Calu3 (cell line): Measurements from ENCODE around the gene MCCD1. TPM values are rescaled to one million over a fixed set of nuclear protein-coding genes. Genes with fewer than 3 reads are reported as not detected.

Experiments
- BruUV-seq: library from RNA; stranded (reverse); fragments of 400-500 nt; replicated peaks from 2 replicates; lab custom pipeline; 2021; lab: Mats Ljungman, UMichigan
- CTCF ChIA-PET: fragments of 300-600 bp; sonication (Branson Sonifier 250); formaldehyde crosslinking; loops from one replicate; lab custom pipeline; 2022; ENCODE audit warnings: antibody characterized with exemption; lab: Charles Lee
- DNase-seq: peaks from one replicate; pipeline ENCODE4 v3.0.0; 2022
- H3K27ac Mint-ChIP-seq: one replicate; pipeline ENCODE4 v1.8.0; 2022; ENCODE audit warnings: mixed read lengths; ENCODE audit not compliant: unreplicated experiment
- H3K27me3 Mint-ChIP-seq: one replicate; pipeline ENCODE4 v1.8.0; 2022; ENCODE audit warnings: mixed read lengths; ENCODE audit not compliant: unreplicated experiment
- H3K36me3 Mint-ChIP-seq: one replicate; pipeline ENCODE4 v1.8.0; 2022; ENCODE audit warnings: mild to moderate bottlenecking, moderate library complexity, mixed read lengths; ENCODE audit not compliant: insufficient read depth, unreplicated experiment
- H3K4me1 Mint-ChIP-seq: one replicate; pipeline ENCODE4 v1.8.0; 2022; ENCODE audit warnings: mild to moderate bottlenecking, low read depth, mixed read lengths; ENCODE audit not compliant: unreplicated experiment
- H3K4me3 Mint-ChIP-seq: one replicate; pipeline ENCODE4 v1.8.0; 2022; ENCODE audit warnings: mild to moderate bottlenecking, low read depth, moderate library complexity, mixed read lengths; ENCODE audit not compliant: unreplicated experiment
- H3K9me3 Mint-ChIP-seq: one replicate; pipeline ENCODE4 v1.8.0; 2022; ENCODE audit warnings: low read depth, mixed read lengths; ENCODE audit not compliant: unreplicated experiment
- CTCF ChIP-seq: fragments of 200-600 bp; IDR thresholded peaks from one replicate; pipeline ENCODE4 v1.8.0; 2022; ENCODE audit warnings: antibody characterized with exemption; ENCODE audit not compliant: unreplicated experiment
- intact Hi-C: fragments of 100-400 bp; cut with micrococcal nuclease; formaldehyde crosslinking; loops from one replicate; pipeline ENCODE4 v1.10.0; 2022; ENCODE audit not compliant: unreplicated experiment
- total RNA-seq: library from RNA; stranded (reverse); gene quantifications from 2 replicates; pipeline ENCODE4 v1.2.3, GENCODE V29; 2022

MCCD1 gene
- total RNA-seq, 1 experiment from 2014 or later = not detected

DNA sequence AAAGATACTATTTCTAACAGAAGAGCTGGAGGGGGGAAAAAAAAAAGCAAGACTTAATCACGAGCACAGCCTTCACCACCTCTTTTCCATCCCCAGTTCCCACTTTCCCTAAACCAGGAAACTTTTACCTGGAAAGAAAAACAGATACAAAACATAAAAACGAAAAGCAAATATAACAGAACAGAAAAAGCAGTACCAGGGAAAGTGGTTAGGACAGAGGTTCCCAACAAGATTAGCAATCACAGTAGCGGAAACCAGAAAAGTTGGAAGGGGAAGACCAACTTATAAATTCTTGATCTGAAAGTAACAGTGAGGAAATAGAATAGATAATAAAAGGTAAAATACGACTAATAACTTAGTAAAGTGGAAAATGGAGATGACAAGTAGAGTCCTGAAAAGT is 11.9 kb downstream of the MCCD1 start:
- intact Hi-C loops = loop anchor here (1.0 kb wide), 2 partner anchors 43 to 47 kb away; no protein-coding TSS in a partner anchor
- H3K4me1 Mint-ChIP-seq = peaks cover 36% of the 10 kb centered on the region
- H3K36me3 Mint-ChIP-seq = peaks cover 72% of the 10 kb centered on the region
- DNase-seq = no peak
- H3K27me3 Mint-ChIP-seq = no peaks in the 10 kb centered on the region
- peak overlapping the region; percentile 70 for H3K4me3 Mint-ChIP-seq
- H3K27ac Mint-ChIP-seq = peak overlapping the region; percentile 88
- BruUV-seq = no TSS peak
- TF ChIP-seq CTCF = no peak
- CTCF ChIA-PET = interaction anchor here (1.0 to 3.3 kb wide), 9 partner anchors 11 to 197 kb away, joined by 3 to 16 read pairs (median 7); partner anchors contain the start of genes MCCD1 and MICB
- H3K9me3 Mint-ChIP-seq = no peaks in the 10 kb centered on the region

GRCh38 chr6:31541059-31541657 is 12.4 kb downstream of the MCCD1 start:
- Mint-ChIP-seq H3K9me3 (no peaks in the 10 kb centered on the region), H3K4me1 (peaks cover 34% of the 10 kb centered on the region), H3K36me3 (peaks cover 67% of the 10 kb centered on the region), H3K4me3 (peak overlapping the region; percentile 70), H3K27me3 (no peaks in the 10 kb centered on the region), H3K27ac (peak overlapping the region; percentile 88)
- CTCF ChIA-PET = interaction anchor here (1.0 to 3.3 kb wide), 12 partner anchors 10 to 196 kb away, joined by 3 to 16 read pairs (median 7); partner anchors contain the start of genes C6orf47, MCCD1 and MICB
- intact Hi-C loops = loop anchor here (1.0 kb wide), 1 partner anchor 48 kb away; no protein-coding TSS in a partner anchor
- no peak for TF ChIP-seq CTCF
- peak; percentile 69 for DNase-seq
- BruUV-seq = TSS peak; percentile 67

DNA sequence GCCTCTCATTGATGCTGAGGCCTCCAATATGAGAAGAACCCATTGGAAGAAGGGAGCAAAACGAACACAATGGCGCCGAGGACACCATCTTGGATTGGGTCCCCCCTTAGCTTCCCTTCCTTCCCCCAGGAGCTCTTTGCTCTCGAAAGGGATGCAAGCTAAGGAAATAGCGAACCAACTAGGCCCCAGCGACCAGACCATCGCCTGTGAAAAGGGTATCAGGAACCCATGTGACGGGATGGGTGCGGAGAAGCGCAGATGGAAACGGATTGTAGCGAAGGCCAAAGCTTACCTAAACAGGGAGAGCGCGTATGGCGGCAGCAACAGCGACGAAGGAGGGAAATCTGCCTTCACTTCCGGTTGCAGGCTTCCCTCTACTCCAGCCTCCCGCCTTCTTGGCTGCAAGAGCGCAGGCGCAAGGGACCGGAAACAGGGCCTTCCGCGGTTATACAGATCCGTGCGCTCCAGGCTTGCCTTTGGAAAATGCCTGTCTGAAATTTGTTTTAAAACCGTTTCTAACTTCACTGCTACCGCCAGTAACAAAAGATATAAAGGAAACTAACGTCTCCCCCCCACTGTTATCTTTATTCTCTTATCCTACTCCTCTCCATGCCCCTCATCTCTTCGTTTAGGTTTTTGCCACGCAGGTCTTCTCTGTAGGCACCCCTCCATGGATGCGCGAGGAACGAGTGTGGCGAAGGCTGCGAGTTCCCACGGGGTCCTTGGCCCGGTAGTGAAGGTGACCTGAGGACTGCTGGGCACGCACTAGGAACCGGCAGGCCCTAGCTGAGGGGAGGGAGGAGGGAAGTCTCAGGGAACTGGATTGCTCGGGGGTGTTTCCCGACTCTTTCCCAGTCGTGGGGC is 13.1 kb downstream of the MCCD1 start, which contains the start of gene DDX39B:
Gene DDX39B (minus strand): TSS at position 346 of the 864 bp plus-strand sequence. CDS start 1,471 bp downstream, outside the sequence.
- Mint-ChIP-seq H3K27ac (peak within 1 kb of the TSS; percentile 88), H3K4me3 (peak within 1 kb of the TSS; percentile 70), H3K9me3 (no peaks in the 10 kb centered on the region), H3K4me1 (peaks cover 36% of the 10 kb centered on the region), H3K36me3 (peaks cover 65% of the 10 kb centered on the region), H3K27me3 (no peaks in the 10 kb centered on the region)
- BruUV-seq = no TSS peak
- TF ChIP-seq CTCF = peak; percentile 7
- DNase-seq = peak; percentile 98
- intact Hi-C loops = loop anchor here (1.0 kb wide), 1 partner anchor 49 kb away; no protein-coding TSS in a partner anchor
- CTCF ChIA-PET = interaction anchor here (1.0 to 3.3 kb wide), 12 partner anchors 13 to 196 kb away, joined by 3 to 16 read pairs (median 7); partner anchors contain the start of genes C6orf47, MCCD1 and MICB

GRCh38 chr6:31543639-31544038 is 14.9 kb downstream of the MCCD1 start:
- CTCF ChIA-PET = no interaction called here

More at GRCh38 chr6:31543639-31544038, 14.9 kb downstream of the MCCD1 start:
- peaks cover 63% of the 10 kb centered on the region for H3K36me3 Mint-ChIP-seq
- no peak for DNase-seq
- H3K27me3 Mint-ChIP-seq = no peaks in the 10 kb centered on the region
- no TSS peak for BruUV-seq
- peaks cover 38% of the 10 kb centered on the region for H3K4me1 Mint-ChIP-seq
- H3K9me3 Mint-ChIP-seq = no peaks in the 10 kb centered on the region
- no peak for TF ChIP-seq CTCF
- intact Hi-C loops = no loop called here
- H3K4me3 Mint-ChIP-seq = no peak overlapping the region
- H3K27ac Mint-ChIP-seq = no peak overlapping the region
